DMS114 treated with DMSO at 0.1 percent for 48 hours (cell line): ENCODE measurements around the gene ZNF117.
"Not testable (repeated sequence)": the region's sequence is repeated elsewhere in the genome, so short reads cannot be mapped to it uniquely, and the experiment has no call there.

Source experiments
- DNase-seq: peaks from one replicate; lab custom pipeline; 2025; ENCODE audit not compliant: unreplicated experiment; lab: John Stamatoyannopoulos, UW

Gene ZNF117

GRCh38 chr7:64990936-64991335, at the start of gene ZNF117:
ZNF117 (minus strand) TSS chr7:64991036.
- no peak for DNase-seq

- not testable (repeated sequence) for DNase-seq
Observed at GRCh38 chr7:65038767-65039166, 47.9 kb upstream of the ZNF117 start.

- DNase-seq: peak; percentile 73
Observed at GRCh38 chr7:65037740-65038688, 47.2 kb upstream of the ZNF117 start.

GRCh38 chr7:65036526-65036925, 45.7 kb upstream of the ZNF117 start:
- not testable (repeated sequence) for DNase-seq

- DNase-seq: not testable (repeated sequence)
Observed at GRCh38 chr7:65035469-65035868, 44.6 kb upstream of the ZNF117 start.

- DNase-seq: not testable (repeated sequence)
Observed at GRCh38 chr7:65034120-65034782, 43.4 kb upstream of the ZNF117 start.

- DNase-seq: not testable (repeated sequence)
Observed at GRCh38 chr7:65033391-65033790, 42.6 kb upstream of the ZNF117 start.

GRCh38 chr7:65025023-65025422, 34.2 kb upstream of the ZNF117 start:
- not testable (repeated sequence) for DNase-seq

GRCh38 chr7:65020978-65021377, 30.1 kb upstream of the ZNF117 start:
- not testable (repeated sequence) for DNase-seq

- DNase-seq: not testable (repeated sequence)
Observed at GRCh38 chr7:65009881-65010280, 19.0 kb upstream of the ZNF117 start.

- not testable (repeated sequence) for DNase-seq
Observed at GRCh38 chr7:65009394-65009793, 18.6 kb upstream of the ZNF117 start.

- DNase-seq: not testable (repeated sequence)
Observed at GRCh38 chr7:65007036-65007435, 16.2 kb upstream of the ZNF117 start.

GRCh38 chr7:65006094-65006992, 15.5 kb upstream of the ZNF117 start, which contains the start of gene ERV3-1:
ERV3-1 (minus strand) TSS chr7:65006687; CDS start chr7:64993026, 13,661 bp downstream.
- peak; percentile 91 for DNase-seq

GRCh38 chr7:65004575-65004974, 13.7 kb upstream of the ZNF117 start:
- no peak for DNase-seq

- no peak for DNase-seq
Observed at GRCh38 chr7:65002972-65003585, 12.2 kb upstream of the ZNF117 start.

- no peak for DNase-seq
Observed at GRCh38 chr7:65001291-65001814, 10.5 kb upstream of the ZNF117 start.

- DNase-seq: no peak
Observed at GRCh38 chr7:64999165-65000004, 8.5 kb upstream of the ZNF117 start.

GRCh38 chr7:64998865-64999164, 8.0 kb upstream of the ZNF117 start:
- no peak for DNase-seq

- no peak for DNase-seq
Observed at GRCh38 chr7:64997927-64998391, 7.1 kb upstream of the ZNF117 start.
